Activated CD4-positive, alpha-beta T cell treated with anti-CD3 and anti-CD28 coated beads, Interleukin-2, amount 50 U/mL, for 1 hour (primary cell): ENCODE measurements around the gene ST8SIA5.

Source experiments
- DNase-seq: peaks from one replicate; pipeline ENCODE4 v3.0.0-alpha.2; 2020

The ST8SIA5 gene

GRCh38 chr18:46705521-46705920 is 51.3 kb downstream of the ST8SIA5 start:
- no peak for DNase-seq

GRCh38 chr18:46704816-46705215 is 52.0 kb downstream of the ST8SIA5 start:
- no peak for DNase-seq

GRCh38 chr18:46704189-46704588 is 52.7 kb downstream of the ST8SIA5 start:
- DNase-seq = no peak

GRCh38 chr18:46702471-46702870 is 54.4 kb downstream of the ST8SIA5 start:
- DNase-seq = no peak

GRCh38 chr18:46700066-46700824 is 56.6 kb downstream of the ST8SIA5 start:
- DNase-seq = no peak

- DNase-seq = no peak
These were observed 60.2 kb downstream of the ST8SIA5 start for GRCh38 chr18:46696702-46697101.

- DNase-seq = no peak
These were observed 60.6 kb downstream of the ST8SIA5 start for GRCh38 chr18:46696268-46696667.

GRCh38 chr18:46693996-46694395 is 62.9 kb downstream of the ST8SIA5 start:
- DNase-seq = no peak

- DNase-seq = no peak
These were observed 67.9 kb downstream of the ST8SIA5 start for GRCh38 chr18:46688853-46689525.

- DNase-seq = no peak
These were observed 70.7 kb downstream of the ST8SIA5 start for GRCh38 chr18:46686186-46686585.

GRCh38 chr18:46683252-46683651 is 73.6 kb downstream of the ST8SIA5 start:
- no peak for DNase-seq

GRCh38 chr18:46680784-46681695 is 75.8 kb downstream of the ST8SIA5 start:
- no peak for DNase-seq

- no peak for DNase-seq
These were observed 76.8 kb downstream of the ST8SIA5 start for GRCh38 chr18:46679846-46680598.

GRCh38 chr18:46678785-46679399 is 78.0 kb downstream of the ST8SIA5 start:
- DNase-seq = no peak

- DNase-seq = no peak
These were observed 78.8 kb downstream of the ST8SIA5 start for GRCh38 chr18:46678041-46678440.

GRCh38 chr18:46677611-46678010 is 79.2 kb downstream of the ST8SIA5 start:
- no peak for DNase-seq

- no peak for DNase-seq
These were observed 80.5 kb downstream of the ST8SIA5 start for GRCh38 chr18:46676182-46676835.

GRCh38 chr18:46675112-46675511 is 81.7 kb downstream of the ST8SIA5 start:
- no peak for DNase-seq

- DNase-seq = no peak
These were observed 84.5 kb downstream of the ST8SIA5 start for GRCh38 chr18:46672062-46672970.

- no peak for DNase-seq
These were observed 88.2 kb downstream of the ST8SIA5 start for GRCh38 chr18:46668694-46669093.

GRCh38 chr18:46668135-46668534 is 88.7 kb downstream of the ST8SIA5 start:
- no peak for DNase-seq
